ENCODE results near the gene PUS1. TPM values are rescaled to one million over a fixed set of nuclear protein-coding genes. Genes with fewer than 3 reads are reported as not detected.
A peak's percentile ranks its signal among the peaks of the same experiment; 100 is the strongest.

The PUS1 gene
- total RNA-seq, 1 experiment from 2014 or later: 117 TPM

- no peak overlapping the region for H2BK12ac ChIP-seq (ENCODE audit: insufficient read length, low read depth, low read length)
- peaks cover 3% of the 10 kb centered on the region for H4K20me1 ChIP-seq (ENCODE audit: control insufficient read depth, insufficient read depth, insufficient read length)
- no peaks in the 10 kb centered on the region for H3K27me3 ChIP-seq (ENCODE audit: insufficient read depth, low read length)
- H4K8ac ChIP-seq (replicated peaks; ENCODE audit: insufficient read length, low read depth, low read length): no peak overlapping the region
- no peak for DNase-seq
- no peaks in the 10 kb centered on the region for H3K27me3 Mint-ChIP-seq (ENCODE audit: low read depth)
- no peak overlapping the region for H2BK5ac ChIP-seq (ENCODE audit: insufficient read length, low read length)
- H2AK5ac ChIP-seq (ENCODE audit: insufficient read length, low read length): no peak overlapping the region
- peak overlapping the region in 1 of 3 experiments; percentile 70; a peak in 1 of 7 replicates for H3K27ac Mint-ChIP-seq
- H3K4ac ChIP-seq (ENCODE audit: low read depth, low read length): no peak overlapping the region
- H2AFZ ChIP-seq (ENCODE audit: low read length): no peak overlapping the region
- H2BK15ac ChIP-seq (ENCODE audit: low read depth, low read length): no peak overlapping the region
- no peaks in the 10 kb centered on the region for H3K79me1 ChIP-seq (ENCODE audit: insufficient read depth, low read depth, low read length, poor library complexity, severe bottlenecking)
- no peaks in the 10 kb centered on the region for H3K79me2 ChIP-seq (ENCODE audit: insufficient read depth, low read length)
- H3K4me1 ChIP-seq (ENCODE audit: insufficient read depth, low read length): no peaks in the 10 kb centered on the region
- no peaks in the 10 kb centered on the region for H3K9me3 ChIP-seq (ENCODE audit: control insufficient read depth, low read depth, low read length)
- H3K9ac ChIP-seq (ENCODE audit: extremely low read depth, insufficient read length, low read length): no peak overlapping the region
- H3K27ac ChIP-seq (ENCODE audit: insufficient read length, low read depth, low read length): no peak overlapping the region
- H2BK120ac ChIP-seq (ENCODE audit: low read depth, low read length, poor library complexity, severe bottlenecking): no peak overlapping the region
- no peak overlapping the region for H2BK20ac ChIP-seq (ENCODE audit: low read depth, low read length, poor library complexity, severe bottlenecking)
- WGBS (ENCODE audit: extremely low coverage, insufficient read length, low lambda C conversion rate): no CpG with 5 or more reads among the region's 18 CpGs
- H3K14ac ChIP-seq (ENCODE audit: insufficient read depth, low read length): no peak overlapping the region
- H3K23me2 ChIP-seq (ENCODE audit: insufficient read length, low read depth, low read length, poor library complexity, severe bottlenecking): no peaks in the 10 kb centered on the region
- no peaks in the 10 kb centered on the region for H3K9me3 Mint-ChIP-seq
- H4K91ac ChIP-seq (ENCODE audit: insufficient read length, low read depth, low read length): no peak overlapping the region
- H3K23ac ChIP-seq (ENCODE audit: insufficient read length, low read depth, low read length): no peak overlapping the region
- no peak overlapping the region for H4K5ac ChIP-seq (ENCODE audit: insufficient read length, low read depth, low read length)
- no peak overlapping the region for H3K4me3 Mint-ChIP-seq
- H3T11ph ChIP-seq (ENCODE audit: low read length): no peak overlapping the region
- H3K4me2 ChIP-seq (ENCODE audit: insufficient read depth, insufficient read length, low read length): no peak overlapping the region
- H3K4me1 Mint-ChIP-seq: no peaks in the 10 kb centered on the region
- peaks cover 5 to 55% (median 42%) of the 10 kb centered on the region in 3 experiments for H3K36me3 Mint-ChIP-seq (ENCODE audit: insufficient read depth in 1 of 3, low read depth in 3 of 3)
- TF ChIP-seq, protein P1, sequence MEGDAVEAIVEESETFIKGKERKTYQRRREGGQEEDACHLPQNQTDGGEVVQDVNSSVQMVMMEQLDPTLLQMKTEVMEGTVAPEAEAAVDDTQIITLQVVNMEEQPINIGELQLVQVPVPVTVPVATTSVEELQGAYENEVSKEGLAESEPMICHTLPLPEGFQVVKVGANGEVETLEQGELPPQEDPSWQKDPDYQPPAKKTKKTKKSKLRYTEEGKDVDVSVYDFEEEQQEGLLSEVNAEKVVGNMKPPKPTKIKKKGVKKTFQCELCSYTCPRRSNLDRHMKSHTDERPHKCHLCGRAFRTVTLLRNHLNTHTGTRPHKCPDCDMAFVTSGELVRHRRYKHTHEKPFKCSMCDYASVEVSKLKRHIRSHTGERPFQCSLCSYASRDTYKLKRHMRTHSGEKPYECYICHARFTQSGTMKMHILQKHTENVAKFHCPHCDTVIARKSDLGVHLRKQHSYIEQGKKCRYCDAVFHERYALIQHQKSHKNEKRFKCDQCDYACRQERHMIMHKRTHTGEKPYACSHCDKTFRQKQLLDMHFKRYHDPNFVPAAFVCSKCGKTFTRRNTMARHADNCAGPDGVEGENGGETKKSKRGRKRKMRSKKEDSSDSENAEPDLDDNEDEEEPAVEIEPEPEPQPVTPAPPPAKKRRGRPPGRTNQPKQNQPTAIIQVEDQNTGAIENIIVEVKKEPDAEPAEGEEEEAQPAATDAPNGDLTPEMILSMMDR (conservative IDR thresholded peaks at IDR 0.05): no peak
- H3K56ac ChIP-seq (ENCODE audit: insufficient read length, low read depth, low read length): no peak overlapping the region
- H3K18ac ChIP-seq (ENCODE audit: insufficient read length, low read depth, low read length): no peak overlapping the region
Observed at GRCh38 chr12:131917711-131918306, 11.3 kb upstream of the PUS1 start.

All from H9 (cell line).